Stimulated activated CD8-positive, alpha-beta memory T cell treated with anti-CD3 and anti-CD28 coated beads, Interleukin-12 subunit alpha, Interleukin-12 subunit beta, amount 100 ng/mL, for 24 hours (primary cell): ENCODE data around the gene EFCAB6.

Experiments used
- DNase-seq: peaks from one replicate; pipeline ENCODE4 v3.0.0-alpha.2; 2020; ENCODE audit errors: extremely low read depth

EFCAB6 gene

GRCh38 chr22:43642319-43643206, 169.5 kb downstream of the EFCAB6 start:
- DNase-seq: no peak

- no peak for DNase-seq
These were observed 172.7 kb downstream of the EFCAB6 start for GRCh38 chr22:43639228-43639948.

GRCh38 chr22:43637275-43638260, 174.5 kb downstream of the EFCAB6 start:
- no peak for DNase-seq

GRCh38 chr22:43636086-43636485, 176.0 kb downstream of the EFCAB6 start:
- no peak for DNase-seq

- no peak for DNase-seq
These were observed 177.0 kb downstream of the EFCAB6 start for GRCh38 chr22:43635101-43635500.

- DNase-seq: no peak
These were observed 177.8 kb downstream of the EFCAB6 start for GRCh38 chr22:43634316-43634715.

GRCh38 chr22:43633631-43634285, 178.3 kb downstream of the EFCAB6 start:
- DNase-seq: no peak

- no peak for DNase-seq
These were observed 180.3 kb downstream of the EFCAB6 start for GRCh38 chr22:43631846-43632245.

GRCh38 chr22:43631201-43631600, 180.9 kb downstream of the EFCAB6 start:
- no peak for DNase-seq

- no peak for DNase-seq
These were observed 181.7 kb downstream of the EFCAB6 start for GRCh38 chr22:43630451-43630850.

GRCh38 chr22:43628250-43628649, 183.9 kb downstream of the EFCAB6 start:
- DNase-seq: no peak

GRCh38 chr22:43627485-43628213, 184.5 kb downstream of the EFCAB6 start:
- no peak for DNase-seq

GRCh38 chr22:43625242-43625641, 186.9 kb downstream of the EFCAB6 start:
- no peak for DNase-seq

- no peak for DNase-seq
These were observed 187.7 kb downstream of the EFCAB6 start for GRCh38 chr22:43624144-43624998.

GRCh38 chr22:43622886-43623285, 189.2 kb downstream of the EFCAB6 start:
- no peak for DNase-seq

- no peak for DNase-seq
These were observed 191.9 kb downstream of the EFCAB6 start for GRCh38 chr22:43620197-43620596.

- no peak for DNase-seq
These were observed 193.6 kb downstream of the EFCAB6 start for GRCh38 chr22:43618517-43618916.

- DNase-seq: no peak
These were observed 195.5 kb downstream of the EFCAB6 start for GRCh38 chr22:43616645-43617044.

- no peak for DNase-seq
These were observed 211.8 kb downstream of the EFCAB6 start for GRCh38 chr22:43600265-43600664.

- no peak for DNase-seq
These were observed 219.6 kb downstream of the EFCAB6 start for GRCh38 chr22:43592476-43592875.
